Skin epidermis (tissue), 12 donors: ENCODE data around the gene CTAGE8.
A peak's percentile ranks its signal among the peaks of the same experiment; 100 is the strongest.
"Not testable (repeated sequence)": the region's sequence is repeated elsewhere in the genome, so short reads cannot be mapped to it uniquely, and the experiment has no call there.

Experiments
- H3K27ac ChIP-seq, 21 experiments: fragments of 200-600 bp; sonication (generic) in 11 of 21; one replicate each; pipeline ENCODE4 v1.5.0; 2020; ENCODE audit warnings: mild to moderate bottlenecking in 3 of 21, inconsistent platforms in 2 of 21, moderate library complexity in 2 of 21
- H3K4me3 ChIP-seq, 7 experiments: fragments of 200-600 bp; sonication (generic) in 2 of 7; one replicate each; pipeline ENCODE4 v1.5.0; 2020; ENCODE audit warnings: inconsistent platforms in 2 of 7, mild to moderate bottlenecking in 2 of 7, moderate library complexity in 1 of 7

The CTAGE8 gene

GRCh38 chr7:144269188-144269587 is at the start of gene CTAGE8:
TSS of gene CTAGE8 (minus strand) at chr7:144269288. CDS start at chr7:144269250, 38 bp downstream.
- not testable (repeated sequence) for H3K27ac ChIP-seq

GRCh38 chr7:144317537-144317936 is 48.4 kb upstream of the CTAGE8 start:
- not testable (repeated sequence) for H3K27ac ChIP-seq, H3K4me3 ChIP-seq

More at GRCh38 chr7:144269188-144269587, at the start of gene CTAGE8:
- not testable (repeated sequence) for H3K4me3 ChIP-seq

GRCh38 chr7:144311872-144312469 is 42.9 kb upstream of the CTAGE8 start, which contains the start of gene OR2A1:
TSS of gene OR2A1 (plus strand) at chr7:144312419. CDS start at chr7:144318125, 5,706 bp downstream.
- not testable (repeated sequence) for H3K4me3 ChIP-seq, H3K27ac ChIP-seq

- not testable (repeated sequence) for H3K4me3 ChIP-seq, H3K27ac ChIP-seq
These were observed 42.1 kb upstream of the CTAGE8 start for GRCh38 chr7:144311218-144311617.

- H3K27ac ChIP-seq, H3K4me3 ChIP-seq: not testable (repeated sequence)
These were observed 40.6 kb upstream of the CTAGE8 start for GRCh38 chr7:144309702-144310101.

- not testable (repeated sequence) for H3K27ac ChIP-seq, H3K4me3 ChIP-seq
These were observed 36.1 kb upstream of the CTAGE8 start for GRCh38 chr7:144305156-144305555.

- not testable (repeated sequence) for H3K27ac ChIP-seq, H3K4me3 ChIP-seq
These were observed 34.5 kb upstream of the CTAGE8 start for GRCh38 chr7:144303607-144304006.

- not testable (repeated sequence) for H3K27ac ChIP-seq, H3K4me3 ChIP-seq
These were observed 33.7 kb upstream of the CTAGE8 start for GRCh38 chr7:144302578-144303303.

GRCh38 chr7:144293794-144294499 is 24.9 kb upstream of the CTAGE8 start:
- peak overlapping the region in 2 of 21 experiments; percentile 68 to 72 for H3K27ac ChIP-seq
- H3K4me3 ChIP-seq: peak overlapping the region in 4 of 7 experiments; percentile 18 to 37 (median 26)

GRCh38 chr7:144292384-144293161 is 23.5 kb upstream of the CTAGE8 start:
- H3K4me3 ChIP-seq, H3K27ac ChIP-seq: not testable (repeated sequence)

GRCh38 chr7:144291607-144292006 is 22.5 kb upstream of the CTAGE8 start:
- not testable (repeated sequence) for H3K27ac ChIP-seq, H3K4me3 ChIP-seq

GRCh38 chr7:144287171-144287784 is 18.2 kb upstream of the CTAGE8 start:
- not testable (repeated sequence) for H3K4me3 ChIP-seq, H3K27ac ChIP-seq

GRCh38 chr7:144283716-144284115 is 14.6 kb upstream of the CTAGE8 start:
- H3K27ac ChIP-seq, H3K4me3 ChIP-seq: not testable (repeated sequence)

- H3K27ac ChIP-seq, H3K4me3 ChIP-seq: not testable (repeated sequence)
These were observed 13.4 kb upstream of the CTAGE8 start for GRCh38 chr7:144282490-144282889.

GRCh38 chr7:144281981-144282380 is 12.9 kb upstream of the CTAGE8 start:
- H3K27ac ChIP-seq, H3K4me3 ChIP-seq: not testable (repeated sequence)

GRCh38 chr7:144280010-144280409 is 10.9 kb upstream of the CTAGE8 start:
- not testable (repeated sequence) for H3K4me3 ChIP-seq, H3K27ac ChIP-seq

GRCh38 chr7:144275281-144275680 is 6.2 kb upstream of the CTAGE8 start:
- not testable (repeated sequence) for H3K4me3 ChIP-seq, H3K27ac ChIP-seq

GRCh38 chr7:144264692-144265091 is 4.4 kb downstream of the CTAGE8 start, which contains the start of gene OR2A7:
TSS of gene OR2A7 (minus strand) at chr7:144264792. CDS start at chr7:144259628, 5,164 bp downstream.
- H3K4me3 ChIP-seq, H3K27ac ChIP-seq: not testable (repeated sequence)

GRCh38 chr7:144262128-144262527 is 7.0 kb downstream of the CTAGE8 start:
- not testable (repeated sequence) for H3K4me3 ChIP-seq, H3K27ac ChIP-seq
